Lower lobe of right lung (tissue), 2 donors: Measurements from ENCODE around the gene CLTRN. TPM values are rescaled to one million over a fixed set of nuclear protein-coding genes. Genes with fewer than 3 reads are reported as not detected.
A peak's percentile ranks its signal among the peaks of the same experiment; 100 is the strongest.
"Not testable (repeated sequence)": the region's sequence is repeated elsewhere in the genome, so short reads cannot be mapped to it uniquely, and the experiment has no call there.

Experiments
- ATAC-seq, 2 donors: fragments of 200-7000 bp; cut with Tn5 transposase; one replicate each; pipeline ENCODE4 v1.9.1; 2020 to 2022; ENCODE audit warnings: mild to moderate bottlenecking in 2 of 2, moderate library complexity in 2 of 2
- DNase-seq: peaks from one replicate; pipeline ENCODE4 v3.0.0-alpha.2; 2020
- H3K27ac ChIP-seq: fragments of 200-600 bp; one replicate; pipeline ENCODE4 v1.8.0; 2022
- H3K27me3 ChIP-seq: fragments of 200-600 bp; one replicate; pipeline ENCODE4 v1.8.0; 2022; ENCODE audit warnings: low read depth
- H3K36me3 ChIP-seq: fragments of 200-600 bp; one replicate; pipeline ENCODE4 v1.8.0; 2022; ENCODE audit warnings: mild to moderate bottlenecking
- H3K4me1 ChIP-seq: fragments of 200-600 bp; one replicate; pipeline ENCODE4 v1.8.0; 2022
- H3K4me3 ChIP-seq: fragments of 200-600 bp; one replicate; pipeline ENCODE4 v1.8.0; 2022; ENCODE audit warnings: mild to moderate bottlenecking
- H3K9me3 ChIP-seq: fragments of 200-600 bp; one replicate; pipeline ENCODE4 v1.8.0; 2022
- CTCF ChIP-seq: fragments of 200-600 bp; IDR thresholded peaks from one replicate; pipeline ENCODE4 v1.8.0; 2022; ENCODE audit warnings: antibody characterized with exemption, mild to moderate bottlenecking
- intact Hi-C: fragments of 100-400 bp; cut with DNase I; formaldehyde crosslinking; loops from one replicate; pipeline ENCODE4 v1.11.0; 2022
- total RNA-seq: library from RNA; stranded (reverse); fragmentation: NEBNext Ultra II Directional; extraction: Animal tissue kit (Norgen Biotek cat#: 25700); gene quantifications from one replicate; pipeline ENCODE4 v1.2.1, GENCODE V29; 2021
- donor health status: DM: no; HTN: yes; CAD: no; lungs with severe emphysema.

Gene CLTRN
- total RNA-seq, 1 donor from 2014 or later, result 0.38 TPM

DNA sequence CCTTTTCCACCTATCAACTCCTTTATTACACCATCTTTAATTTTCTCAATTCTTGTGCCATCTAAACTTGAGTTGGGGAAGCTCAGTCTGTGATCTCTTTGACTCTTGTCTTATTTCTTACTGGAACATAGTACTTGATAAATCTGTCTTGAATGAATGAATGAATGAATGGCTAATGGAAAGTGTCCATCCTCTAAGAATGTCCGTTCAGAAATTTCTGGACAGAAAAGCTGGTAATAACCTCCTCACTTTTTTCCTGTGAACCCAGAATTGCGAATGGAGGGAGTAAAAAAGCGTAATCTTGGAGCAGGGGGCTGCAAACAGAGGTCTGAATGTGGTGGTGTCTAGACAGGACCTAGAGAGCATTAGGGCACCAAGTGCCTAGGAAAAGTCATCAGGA, 9.4 kb upstream of the CLTRN start:
- ATAC-seq, result no peak
- no peaks in the 10 kb centered on the region for H3K27me3 ChIP-seq
- no peak for DNase-seq
- no peak for TF ChIP-seq CTCF
- H3K36me3 ChIP-seq, result no peaks in the 10 kb centered on the region
- intact Hi-C loops, result no loop called here
- H3K27ac ChIP-seq, result peak overlapping the region; percentile 97
- peaks cover 8% of the 10 kb centered on the region for H3K4me1 ChIP-seq
- no peaks in the 10 kb centered on the region for H3K9me3 ChIP-seq
- H3K4me3 ChIP-seq, result peak overlapping the region; percentile 76

DNA sequence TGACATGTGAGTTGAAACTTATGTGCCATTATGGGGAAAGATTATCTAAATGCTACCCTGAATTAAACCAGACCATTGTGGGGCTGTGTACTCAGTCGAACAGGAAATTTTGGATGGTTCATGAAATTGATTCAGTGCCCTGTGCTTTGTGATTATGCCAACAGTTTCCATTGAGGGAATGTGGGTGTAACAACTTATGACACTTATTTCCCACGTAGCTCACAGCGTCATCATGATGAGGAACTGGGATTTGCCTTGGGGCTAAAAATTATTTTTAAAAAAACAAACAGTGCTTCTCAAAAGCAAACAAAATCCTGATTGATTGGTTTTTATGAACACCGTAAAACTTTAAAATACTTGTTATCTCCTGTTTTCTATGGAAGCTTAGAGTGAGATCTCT, 8.3 kb upstream of the CLTRN start:
- no peaks in the 10 kb centered on the region for H3K9me3 ChIP-seq
- peaks cover 8% of the 10 kb centered on the region for H3K4me1 ChIP-seq
- ATAC-seq (no peak), DNase-seq (no peak)
- no peak overlapping the region for H3K27ac ChIP-seq
- intact Hi-C loops, result no loop called here
- no peaks in the 10 kb centered on the region for H3K36me3 ChIP-seq
- no peaks in the 10 kb centered on the region for H3K27me3 ChIP-seq
- no peak for TF ChIP-seq CTCF
- H3K4me3 ChIP-seq, result no peak overlapping the region

DNA sequence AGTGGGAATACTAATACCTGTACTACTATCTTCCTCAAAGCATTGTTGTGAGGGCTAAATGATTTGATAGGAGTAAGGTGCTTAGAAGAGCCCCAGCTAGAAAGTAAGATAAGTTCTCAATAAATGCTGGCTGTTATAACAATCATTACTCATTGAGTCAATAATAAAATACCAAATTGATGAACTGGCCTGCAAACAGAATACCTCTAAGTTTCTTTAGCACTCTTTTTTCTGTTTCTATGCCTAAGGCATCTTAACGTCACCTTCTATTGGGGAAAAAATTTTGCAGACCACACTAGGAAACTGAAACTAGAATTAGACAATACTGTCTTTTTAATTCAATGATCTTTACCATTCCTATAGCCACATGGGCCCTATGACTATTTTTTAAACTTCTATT, 1.2 kb downstream of the CLTRN start:
- H3K4me3 ChIP-seq, result no peak overlapping the region
- intact Hi-C loops, result no loop called here

DNA sequence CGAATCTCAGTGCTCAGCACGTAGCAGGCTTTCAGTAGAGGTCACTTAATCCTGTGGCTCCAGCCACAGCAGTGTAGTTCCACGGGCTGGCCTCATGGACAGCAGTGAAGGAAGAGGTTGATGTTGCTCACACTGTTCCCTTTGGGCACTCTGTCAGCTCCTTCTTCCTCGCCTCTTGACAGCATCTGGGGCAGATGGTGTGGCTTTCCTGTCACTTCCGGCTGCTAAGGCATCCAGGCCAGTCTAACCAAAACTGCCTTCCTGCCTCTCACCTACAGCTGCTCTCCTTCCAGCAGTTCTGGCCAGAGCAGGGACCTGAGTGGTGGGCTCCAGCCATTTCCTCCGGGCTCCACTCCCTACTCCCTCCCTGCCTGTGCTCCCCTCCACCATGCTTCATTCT, 9.8 kb downstream of the CLTRN start:
- H3K27ac ChIP-seq, H3K4me3 ChIP-seq, H3K4me1 ChIP-seq, DNase-seq, H3K27me3 ChIP-seq, H3K9me3 ChIP-seq, intact Hi-C loops, H3K36me3 ChIP-seq, ATAC-seq: not testable (repeated sequence)

More for the DNA sequence above, 1.2 kb downstream of the CLTRN start:
- H3K27ac ChIP-seq, result no peak overlapping the region
- ATAC-seq, result no peak
- no peaks in the 10 kb centered on the region for H3K27me3 ChIP-seq
- no peaks in the 10 kb centered on the region for H3K36me3 ChIP-seq
- DNase-seq, result no peak
- H3K9me3 ChIP-seq, result no peaks in the 10 kb centered on the region
- no peak for TF ChIP-seq CTCF
- H3K4me1 ChIP-seq, result no peaks in the 10 kb centered on the region

DNA sequence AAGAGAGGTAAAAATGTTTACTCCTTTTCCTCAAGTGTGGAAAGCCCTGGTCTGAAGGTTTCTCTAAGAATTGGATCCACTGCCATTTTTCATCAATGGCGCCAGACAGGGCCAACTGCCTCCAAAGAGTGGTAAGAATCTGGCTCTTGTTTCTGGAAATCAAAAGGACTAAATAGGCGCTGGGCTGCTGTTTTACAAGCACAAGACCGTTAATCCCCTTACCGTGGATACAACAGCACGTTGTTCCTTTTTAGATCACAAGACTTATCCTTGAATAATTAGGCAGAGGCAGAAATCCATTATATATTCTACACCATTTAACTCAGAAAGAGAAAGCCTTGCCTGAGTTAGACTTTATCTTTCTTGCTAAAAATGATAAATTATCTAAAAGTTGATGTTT, 10.6 kb downstream of the CLTRN start:
- no peak for ATAC-seq
- intact Hi-C loops, result no loop called here
- H3K36me3 ChIP-seq, result no peaks in the 10 kb centered on the region

GRCh38 chrX:15647510-15647909, 17.1 kb downstream of the CLTRN start:
- peak; percentile 47 to 74 for ATAC-seq
- H3K4me3 ChIP-seq, H3K4me1 ChIP-seq, DNase-seq, H3K36me3 ChIP-seq, H3K27ac ChIP-seq, H3K27me3 ChIP-seq, intact Hi-C loops, H3K9me3 ChIP-seq: not testable (repeated sequence)

More for the DNA sequence above, 10.6 kb downstream of the CLTRN start:
- Histone ChIP-seq H3K4me3 (no peak overlapping the region), H3K9me3 (no peaks in the 10 kb centered on the region), H3K27ac (no peak overlapping the region), H3K4me1 (no peaks in the 10 kb centered on the region), H3K27me3 (no peaks in the 10 kb centered on the region)
- no peak for TF ChIP-seq CTCF
- no peak for DNase-seq

- no peak for ATAC-seq
- DNase-seq, result no peak
- Histone ChIP-seq H3K27me3 (no peaks in the 10 kb centered on the region), H3K36me3 (no peaks in the 10 kb centered on the region), H3K4me3 (no peak overlapping the region), H3K9me3 (no peaks in the 10 kb centered on the region), H3K4me1 (no peaks in the 10 kb centered on the region), H3K27ac (no peak overlapping the region)
- no peak for TF ChIP-seq CTCF
- intact Hi-C loops, result no loop called here
Observed at GRCh38 chrX:15646543-15646942, 18.1 kb downstream of the CLTRN start.
